NCI-H2227 treated with DMSO at 0.1 percent for 48 hours (cell line): ENCODE results near the gene TFAP2B.

Experiments
- DNase-seq: peaks from one replicate; lab custom pipeline; 2025; lab: John Stamatoyannopoulos, UW

The TFAP2B gene

GRCh38 chr6:50825375-50826036 lies 6.8 kb downstream of the TFAP2B start:
- no peak for DNase-seq

GRCh38 chr6:50826037-50826761 lies 7.5 kb downstream of the TFAP2B start:
- DNase-seq = no peak

DNA sequence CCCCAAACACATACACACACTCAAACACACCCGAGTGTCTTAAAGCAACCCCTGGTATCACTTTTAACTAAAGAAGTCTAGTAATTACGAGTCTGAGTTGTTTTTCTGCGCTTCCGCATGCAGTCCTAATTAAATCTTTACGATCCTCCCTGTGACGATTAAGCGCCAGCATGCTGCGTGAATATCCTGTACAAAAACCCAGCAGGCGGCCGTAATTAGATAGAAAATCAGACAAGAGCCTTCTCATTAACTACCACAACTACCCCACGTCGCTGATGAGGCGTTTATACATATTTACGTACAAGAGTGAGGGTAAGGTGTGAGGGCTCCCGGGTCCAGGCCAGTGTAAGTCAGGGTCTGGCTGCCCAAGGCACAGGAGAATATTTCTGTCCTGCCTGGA lies 8.1 kb downstream of the TFAP2B start:
- DNase-seq = no peak

DNA sequence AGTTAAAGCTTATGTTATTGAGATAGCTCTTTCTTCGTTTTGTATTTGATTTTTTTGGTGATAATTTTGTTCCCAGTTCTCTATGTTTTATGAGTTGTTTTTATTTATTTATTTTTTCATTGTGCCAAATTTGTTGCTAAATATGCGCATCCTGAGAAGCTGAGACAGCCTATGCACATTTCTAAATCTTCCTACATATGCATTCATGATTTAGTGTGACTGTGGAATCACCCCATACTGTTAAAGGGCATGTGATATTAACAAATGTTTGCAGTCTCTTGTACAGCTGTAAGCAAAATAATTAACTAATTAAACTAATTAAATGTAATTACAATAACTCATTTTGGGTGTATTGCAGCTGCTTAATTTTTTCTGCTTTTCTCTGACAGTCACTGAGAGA lies 10.4 kb downstream of the TFAP2B start:
- no peak for DNase-seq

- DNase-seq = no peak
These were observed 11.3 kb downstream of the TFAP2B start for GRCh38 chr6:50829898-50830444.

DNA sequence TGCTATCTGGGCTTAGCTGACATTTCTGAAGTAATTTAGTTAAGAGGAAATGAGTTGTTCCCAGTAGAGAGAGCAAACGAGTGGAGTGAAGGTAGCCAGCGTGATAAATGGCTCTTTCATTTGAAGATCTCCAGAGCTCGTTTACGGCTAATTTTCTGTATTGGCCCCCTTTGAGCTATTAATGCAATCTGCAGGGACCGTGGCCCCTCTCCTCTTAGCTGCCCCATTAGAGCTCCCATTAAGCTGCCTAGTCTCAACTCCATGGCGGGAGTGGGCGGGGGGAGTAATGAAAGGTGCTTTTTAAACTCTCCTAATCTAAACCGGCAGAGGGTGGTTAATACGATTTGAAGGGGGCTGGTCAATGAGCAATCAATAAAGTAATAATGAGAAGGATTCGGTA lies 12.5 kb downstream of the TFAP2B start:
- DNase-seq = no peak

DNA sequence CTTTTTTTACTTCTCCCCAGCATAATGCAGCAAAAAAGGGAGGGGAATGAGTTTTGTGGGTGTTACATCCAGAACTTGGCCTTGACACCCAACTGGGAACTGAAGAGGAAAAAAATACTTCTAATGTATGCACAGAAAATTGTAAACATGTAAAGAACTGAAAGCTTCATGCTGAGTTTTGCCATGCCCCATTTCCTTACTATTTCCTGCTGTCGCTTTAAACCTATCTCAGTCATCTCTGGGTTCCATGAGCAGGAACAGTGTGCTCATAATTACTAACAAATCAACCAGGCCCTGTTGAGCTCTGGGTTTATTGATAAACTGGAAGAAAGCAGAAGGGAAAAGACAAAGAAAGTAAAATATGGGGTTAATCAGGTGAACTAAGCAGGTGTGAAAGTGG lies 14.2 kb downstream of the TFAP2B start:
- DNase-seq = no peak

GRCh38 chr6:50834929-50835410 lies 16.3 kb downstream of the TFAP2B start:
- no peak for DNase-seq

GRCh38 chr6:50836231-50836630 lies 17.6 kb downstream of the TFAP2B start:
- DNase-seq = no peak

- DNase-seq = no peak
These were observed 19.1 kb downstream of the TFAP2B start for GRCh38 chr6:50837589-50838445.

- no peak for DNase-seq
These were observed 21.6 kb downstream of the TFAP2B start for GRCh38 chr6:50840112-50840810.

DNA sequence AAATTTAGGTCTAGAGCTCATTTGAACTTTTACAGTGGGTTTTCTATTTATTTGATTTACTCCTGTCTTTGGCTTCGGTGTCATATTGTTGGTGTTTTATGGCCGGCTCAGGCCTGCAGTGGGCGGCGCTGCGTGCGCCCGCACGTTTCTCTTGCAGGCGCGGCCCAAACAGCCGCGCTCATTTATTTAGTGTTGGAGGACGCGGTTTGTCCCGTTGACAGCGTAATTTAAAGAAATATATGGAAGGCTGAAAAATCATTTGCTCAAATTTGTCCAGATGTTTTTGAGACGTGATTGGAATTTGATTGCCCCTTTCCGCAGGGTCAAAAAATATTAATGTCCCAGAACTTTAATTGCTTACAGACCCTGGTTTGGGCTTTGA lies 22.1 kb downstream of the TFAP2B start:
- DNase-seq = no peak

DNA sequence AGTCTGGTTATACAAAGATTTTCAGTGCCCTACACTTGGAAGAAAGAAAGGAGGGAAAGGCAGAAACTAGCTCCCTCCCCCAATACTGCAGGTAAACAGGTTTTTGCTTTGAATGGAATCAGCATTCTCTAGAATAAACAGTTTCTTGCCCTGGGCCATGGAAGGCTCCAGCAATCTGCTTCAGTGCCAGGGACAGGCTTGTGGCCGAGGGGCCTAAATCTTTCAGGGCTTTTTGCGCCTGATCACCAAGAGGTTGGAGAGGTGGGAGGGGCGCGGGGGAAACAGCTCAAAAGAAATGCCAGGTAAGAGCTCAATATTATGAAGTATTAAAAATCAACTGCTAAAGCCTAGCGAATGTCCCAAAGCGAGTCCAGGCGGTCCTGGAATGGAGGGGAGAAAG lies 23.8 kb downstream of the TFAP2B start:
- no peak for DNase-seq

DNA sequence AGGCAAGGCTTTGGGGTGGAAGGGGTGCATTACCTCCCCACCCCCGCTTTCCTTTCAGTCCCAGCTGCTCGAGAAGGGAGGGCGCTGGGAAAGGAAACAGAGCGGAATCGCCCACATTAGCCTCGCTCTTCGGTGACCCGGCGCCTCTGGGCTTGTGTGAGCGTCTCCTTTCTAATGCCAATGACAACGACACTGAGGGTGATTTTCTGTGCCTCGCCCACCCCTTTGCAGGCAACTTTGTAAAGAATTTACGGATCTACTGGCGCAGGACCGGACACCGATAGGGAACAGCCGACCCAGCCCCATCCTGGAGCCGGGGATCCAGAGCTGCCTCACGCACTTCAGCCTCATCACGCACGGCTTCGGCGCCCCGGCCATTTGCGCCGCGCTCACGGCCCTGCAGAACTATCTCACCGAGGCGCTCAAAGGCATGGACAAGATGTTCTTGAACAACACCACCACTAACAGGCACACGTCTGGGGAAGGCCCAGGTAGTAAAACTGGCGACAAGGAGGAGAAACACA lies 24.3 kb downstream of the TFAP2B start:
- no peak for DNase-seq

DNA sequence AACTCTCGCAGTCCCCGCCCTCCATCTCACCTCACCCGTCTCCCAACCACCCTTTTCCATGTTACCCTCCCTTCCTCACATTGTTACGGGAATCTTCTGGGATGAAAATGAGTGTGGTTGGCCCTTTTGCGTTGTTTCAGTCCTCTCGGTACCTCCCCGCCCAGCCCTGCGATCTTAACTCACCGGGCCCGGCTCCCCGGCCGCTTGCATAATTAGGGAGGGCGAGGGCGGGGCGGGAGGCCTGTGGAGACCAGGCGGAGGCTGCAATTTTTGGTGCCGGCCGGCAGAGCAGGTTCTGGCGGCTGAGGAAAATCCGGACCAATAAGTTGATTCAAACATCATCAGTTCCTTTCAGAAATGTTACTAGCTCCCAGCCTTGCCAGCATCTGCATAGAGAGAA lies 25.2 kb downstream of the TFAP2B start:
- DNase-seq = no peak

DNA sequence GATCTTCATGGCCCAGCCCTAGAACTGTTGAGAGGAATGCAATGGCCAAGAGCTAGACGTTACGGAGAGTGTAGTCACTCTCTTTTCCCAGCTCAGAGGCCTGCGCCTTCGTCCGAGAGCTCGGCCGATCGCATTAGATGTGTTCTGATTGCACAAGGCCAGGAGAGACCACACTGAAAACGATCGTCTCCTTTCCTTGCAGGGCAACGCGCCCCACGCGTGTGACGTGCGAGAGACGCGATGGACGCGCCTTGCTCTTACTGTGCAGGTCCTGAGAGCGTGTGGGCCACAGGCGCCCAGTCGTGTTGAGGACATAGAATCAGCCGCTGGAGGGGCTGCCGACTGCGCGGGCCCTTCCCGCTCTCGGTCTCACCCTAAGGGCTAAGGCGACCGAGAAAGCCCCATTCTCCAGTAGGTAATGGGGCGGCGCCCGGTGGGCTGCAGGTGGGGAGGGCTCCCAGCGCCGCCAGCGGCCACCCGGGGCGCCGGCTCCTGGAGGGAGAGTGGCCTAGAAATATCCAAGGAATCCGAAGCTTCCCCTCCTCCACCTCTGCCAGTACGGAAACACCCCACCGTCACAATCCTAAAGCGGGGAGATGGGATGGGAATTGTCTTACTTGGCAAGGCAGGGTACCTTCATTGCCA lies 26.9 kb downstream of the TFAP2B start:
- DNase-seq = no peak

DNA sequence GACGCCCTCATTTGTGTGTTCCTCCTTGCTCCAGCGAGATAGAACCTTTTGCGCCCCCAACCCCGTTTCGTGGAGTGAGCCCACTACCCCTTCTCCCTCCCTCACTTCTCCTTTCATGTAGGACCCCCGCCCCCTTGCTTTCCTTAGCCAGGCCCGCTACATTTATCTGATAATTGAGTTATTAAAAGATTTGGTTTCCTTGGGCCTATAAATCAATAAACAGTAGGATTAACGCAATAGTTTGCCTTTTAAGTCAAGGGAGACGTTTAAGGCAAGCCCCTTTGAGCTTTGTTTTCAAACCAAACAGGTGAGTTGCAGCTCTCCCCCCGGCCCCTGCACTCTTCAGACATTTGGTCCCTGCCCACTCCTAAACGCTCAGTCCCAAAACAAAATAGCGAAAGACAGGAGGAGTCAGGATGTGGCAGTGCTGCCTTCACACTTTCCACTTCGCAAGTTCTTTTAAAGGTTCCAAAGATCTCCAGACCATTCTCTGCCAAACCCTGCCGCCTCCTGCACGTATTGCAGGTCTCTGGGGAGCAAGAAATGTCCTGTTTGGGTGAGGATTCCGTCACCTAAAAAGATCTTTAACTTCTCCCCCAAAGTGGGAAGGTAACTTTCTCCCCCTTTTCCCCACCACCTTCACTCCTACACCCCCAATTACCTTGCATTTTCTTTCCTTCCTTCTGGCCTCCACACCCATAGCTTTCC lies 27.6 kb downstream of the TFAP2B start:
- no peak for DNase-seq

- no peak for DNase-seq
These were observed 28.1 kb downstream of the TFAP2B start for GRCh38 chr6:50846852-50847155.

GRCh38 chr6:50847890-50848594 lies 29.4 kb downstream of the TFAP2B start:
- DNase-seq = no peak
